CD14-positive monocyte (primary cell): ENCODE data around the gene OR8K3. TPM values are rescaled to one million over a fixed set of nuclear protein-coding genes. Genes with fewer than 3 reads are reported as not detected.

Source experiments
- DNase-seq, 3 donors: peaks; one replicate each; pipeline ENCODE4 v3.0.0-alpha.2; 2011 to 2022
- H2AFZ ChIP-seq: 2 replicates; pipeline ENCODE4 v1.6.0; 2012; ENCODE audit warnings: mild to moderate bottlenecking, low read depth, low read length, inconsistent platforms; ENCODE audit not compliant: insufficient read depth, poor library complexity, severe bottlenecking
- H3K27ac ChIP-seq, 2 donors: 1 replicate in 1 of 2; 2 replicates in 1 of 2; pipeline ENCODE4 v1.5.1; 2012 to 2013; ENCODE audit warnings: low read length in 2 of 2, control low read depth in 1 of 2, inconsistent platforms in 1 of 2, low read depth in 1 of 2, mild to moderate bottlenecking in 1 of 2
- H3K27me3 ChIP-seq, 2 donors: one replicate each; pipeline versions ENCODE4 v1.6.0 to v1.6.1; 2011 to 2013; ENCODE audit warnings: low read length in 2 of 2; ENCODE audit not compliant: control insufficient read depth in 2 of 2, insufficient read depth in 2 of 2
- H3K36me3 ChIP-seq, 2 donors: replicated peaks in 1 of 2; 1 replicate in 1 of 2; 2 replicates in 1 of 2; pipeline versions ENCODE4 v1.5.1 to v1.6.1; 2012 to 2013; ENCODE audit warnings: low read length in 2 of 2, control low read depth in 1 of 2, inconsistent platforms in 1 of 2, mild to moderate bottlenecking in 1 of 2; ENCODE audit not compliant: insufficient read depth in 2 of 2, control insufficient read depth in 1 of 2
- H3K4me1 ChIP-seq, 2 donors: 1 replicate in 1 of 2; 2 replicates in 1 of 2; pipeline versions ENCODE4 v1.5.1 to v1.6.1; 2012 to 2013; ENCODE audit warnings: low read length in 2 of 2, control low read depth in 1 of 2, inconsistent platforms in 1 of 2, mild to moderate bottlenecking in 1 of 2, moderate library complexity in 1 of 2; ENCODE audit not compliant: insufficient read depth in 2 of 2, control insufficient read depth in 1 of 2
- H3K4me2 ChIP-seq: replicated peaks from 2 replicates; pipeline ENCODE3; 2012; ENCODE audit warnings: low read length, moderate library complexity, mild to moderate bottlenecking; ENCODE audit not compliant: poor library complexity, severe bottlenecking; ENCODE audit errors: extremely low read depth
- H3K4me3 ChIP-seq, 3 experiments: fragments of 200-600 bp in 1 of 3; sonication (generic) in 1 of 3; replicated peaks in 1 of 3; 1 replicate in 2 of 3; 2 replicates in 1 of 3; pipeline ENCODE4 v1.5.1; 2011 to 2013; ENCODE audit warnings: low read length in 3 of 3, mild to moderate bottlenecking in 3 of 3, control low read depth in 2 of 3, low read depth in 2 of 3, inconsistent platforms in 1 of 3, moderate library complexity in 1 of 3
- H3K79me2 ChIP-seq: 2 replicates; pipeline ENCODE4 v1.6.0; 2012; ENCODE audit warnings: mild to moderate bottlenecking, control low read depth, inconsistent platforms, low read length, moderate library complexity; ENCODE audit not compliant: insufficient read depth
- H3K9ac ChIP-seq: 2 replicates; pipeline ENCODE4 v1.6.0; 2017; ENCODE audit warnings: low read length, mild to moderate bottlenecking; ENCODE audit not compliant: insufficient read depth, poor library complexity, severe bottlenecking
- H3K9me3 ChIP-seq, 2 donors: replicated peaks in 1 of 2; 1 replicate in 1 of 2; 2 replicates in 1 of 2; pipeline versions ENCODE4 v1.5.1 to v1.6.1; 2012 to 2013; ENCODE audit warnings: low read length in 2 of 2, control low read depth in 1 of 2; ENCODE audit not compliant: control insufficient read depth in 1 of 2, insufficient read depth in 1 of 2
- H4K20me1 ChIP-seq: 2 replicates; pipeline ENCODE4 v1.6.0; 2012; ENCODE audit warnings: mild to moderate bottlenecking, low read length, control low read depth, moderate library complexity; ENCODE audit not compliant: insufficient read depth
- H3K27ac Mint-ChIP-seq, 7 donors: one replicate each; pipeline ENCODE4 v1.8.0; 2020; ENCODE audit warnings: mild to moderate bottlenecking in 7 of 7, mixed read lengths in 7 of 7, moderate library complexity in 6 of 7, inconsistent platforms in 2 of 7
- H3K27me3 Mint-ChIP-seq, 3 donors: one replicate each; pipeline ENCODE4 v1.8.0; 2021 to 2022; ENCODE audit warnings: low read depth in 3 of 3, mild to moderate bottlenecking in 3 of 3, mixed read lengths in 3 of 3, moderate library complexity in 3 of 3, inconsistent platforms in 1 of 3
- H3K36me3 Mint-ChIP-seq, 2 donors: one replicate each; pipeline ENCODE4 v1.8.0; 2020; ENCODE audit warnings: mixed read lengths in 2 of 2, inconsistent platforms in 1 of 2, mild to moderate bottlenecking in 1 of 2
- H3K4me1 Mint-ChIP-seq: one replicate; pipeline ENCODE4 v1.8.0; 2020; ENCODE audit warnings: mild to moderate bottlenecking, mixed read lengths
- H3K4me3 Mint-ChIP-seq, 2 donors: one replicate each; pipeline ENCODE4 v1.8.0; 2020; ENCODE audit warnings: mild to moderate bottlenecking in 2 of 2, mixed read lengths in 2 of 2, moderate library complexity in 1 of 2
- H3K9me3 Mint-ChIP-seq, 7 donors: one replicate each; pipeline ENCODE4 v1.8.0; 2020 to 2022; ENCODE audit warnings: mixed read lengths in 7 of 7, mild to moderate bottlenecking in 6 of 7, moderate library complexity in 6 of 7, inconsistent platforms in 2 of 7
- WGBS: methylation state at CpG from one replicate; pipeline ENCODE4 v1.1.5; 2013; ENCODE audit warnings: missing lambda C conversion rate; ENCODE audit not compliant: insufficient coverage; 5-methylcytosine and 5-hydroxymethylcytosine counted together
- intact Hi-C, 2 donors: fragments of 100-400 bp; cut with micrococcal nuclease; formaldehyde crosslinking; loops; one replicate each; pipeline versions ENCODE4 v1.15.0 to v1.15.1; 2023
- polyA plus RNA-seq, 3 donors: library from polyadenylated mRNA; depleted of rRNA in 1 of 3; unstranded in 2 of 3; stranded (reverse) in 1 of 3; fragments of 300-500 nt in 2 of 3; fragments of >200 nt in 1 of 3; fragmentation: Illumina TruSeq in 2 of 3; gene quantifications; 1 replicate in 2 of 3; 2 replicates in 1 of 3; pipeline ENCODE4 v1.2.3, GENCODE V29; 2012 to 2021
- TF ChIP-seq, protein P1 (sequence below): fragments of 200-600 bp; IDR thresholded peaks from one replicate; pipeline ENCODE4 v1.8.0; 2022; ENCODE audit warnings: antibody characterized with exemption, mild to moderate bottlenecking

Gene OR8K3
- polyA plus RNA-seq, 3 donors: not detected

DNA sequence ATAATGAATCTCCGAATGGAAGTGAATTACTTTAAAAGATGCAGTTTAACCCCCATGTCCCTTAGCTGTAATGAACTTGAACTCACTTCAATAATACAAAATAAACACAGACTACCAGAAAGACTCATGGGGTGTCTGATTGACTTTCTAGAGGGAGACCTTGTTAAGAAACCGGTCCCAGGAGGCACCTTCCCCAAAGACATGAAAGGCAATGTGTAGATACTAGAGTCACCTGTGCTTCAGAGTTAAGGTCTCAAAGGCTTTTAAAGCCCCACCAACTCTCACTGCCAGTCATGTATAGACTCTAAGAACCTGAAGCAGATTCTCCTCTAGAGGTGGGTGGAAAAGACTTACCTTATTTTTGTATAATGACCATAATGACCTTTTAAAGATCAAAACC, 39.0 kb downstream of the OR8K3 start, which contains the start of gene OR8J1:
Gene OR8J1, plus strand, starts transcription at position 301 of the 400 bp plus-strand sequence. CDS start 5,956 bp downstream, outside the sequence.
- H3K36me3 Mint-ChIP-seq: no peaks in the 10 kb centered on the region
- intact Hi-C loops: no loop called here
- Histone ChIP-seq H3K4me3 (no peak within 1 kb of the TSS), H3K4me2 (no peak within 1 kb of the TSS), H3K27me3 (no peaks in the 10 kb centered on the region), H3K9ac (no peak within 1 kb of the TSS), H3K36me3 (no peaks in the 10 kb centered on the region), H3K27ac (no peak within 1 kb of the TSS), H3K9me3 (peaks cover 4% of the 10 kb centered on the region in 2 donors), H3K4me1 (no peaks in the 10 kb centered on the region), H2AFZ (no peak within 1 kb of the TSS), H4K20me1 (no peaks in the 10 kb centered on the region), H3K79me2 (no peaks in the 10 kb centered on the region)
- TF ChIP-seq, protein P1, sequence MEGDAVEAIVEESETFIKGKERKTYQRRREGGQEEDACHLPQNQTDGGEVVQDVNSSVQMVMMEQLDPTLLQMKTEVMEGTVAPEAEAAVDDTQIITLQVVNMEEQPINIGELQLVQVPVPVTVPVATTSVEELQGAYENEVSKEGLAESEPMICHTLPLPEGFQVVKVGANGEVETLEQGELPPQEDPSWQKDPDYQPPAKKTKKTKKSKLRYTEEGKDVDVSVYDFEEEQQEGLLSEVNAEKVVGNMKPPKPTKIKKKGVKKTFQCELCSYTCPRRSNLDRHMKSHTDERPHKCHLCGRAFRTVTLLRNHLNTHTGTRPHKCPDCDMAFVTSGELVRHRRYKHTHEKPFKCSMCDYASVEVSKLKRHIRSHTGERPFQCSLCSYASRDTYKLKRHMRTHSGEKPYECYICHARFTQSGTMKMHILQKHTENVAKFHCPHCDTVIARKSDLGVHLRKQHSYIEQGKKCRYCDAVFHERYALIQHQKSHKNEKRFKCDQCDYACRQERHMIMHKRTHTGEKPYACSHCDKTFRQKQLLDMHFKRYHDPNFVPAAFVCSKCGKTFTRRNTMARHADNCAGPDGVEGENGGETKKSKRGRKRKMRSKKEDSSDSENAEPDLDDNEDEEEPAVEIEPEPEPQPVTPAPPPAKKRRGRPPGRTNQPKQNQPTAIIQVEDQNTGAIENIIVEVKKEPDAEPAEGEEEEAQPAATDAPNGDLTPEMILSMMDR: no peak
- H3K4me1 Mint-ChIP-seq: no peaks in the 10 kb centered on the region
- no CpG with 5 or more reads among the region's 2 CpGs for WGBS
- H3K4me3 Mint-ChIP-seq: no peak within 1 kb of the TSS
- no peaks in the 10 kb centered on the region for H3K27me3 Mint-ChIP-seq
- DNase-seq: no peak
- H3K27ac Mint-ChIP-seq: no peak within 1 kb of the TSS
- H3K9me3 Mint-ChIP-seq: peaks cover 0 to 5% (median 1%) of the 10 kb centered on the region in 7 donors

Other genes starting within 250 kb of the OR8K3 start
- gene OR8I2, start 221.8 kb upstream of the OR8K3 start, polyA plus RNA-seq: not detected
- gene OR8H2, start 211.5 kb upstream of the OR8K3 start, polyA plus RNA-seq: not detected
- not detected for gene OR8H3, start 192.8 kb upstream of the OR8K3 start, polyA plus RNA-seq
- gene OR8J3, start 174.9 kb upstream of the OR8K3 start, polyA plus RNA-seq: not detected
- gene OR8K5, start 154.8 kb upstream of the OR8K3 start, polyA plus RNA-seq: not detected
- not detected for gene OR5J2, start 138.5 kb upstream of the OR8K3 start, polyA plus RNA-seq
- not detected for gene OR5T2, start 80.9 kb upstream of the OR8K3 start, polyA plus RNA-seq
- not detected for gene OR5T3, start 62.9 kb upstream of the OR8K3 start, polyA plus RNA-seq
- not detected for gene OR5T1, start 41.0 kb upstream of the OR8K3 start, polyA plus RNA-seq
- not detected for gene OR8H1, start 22.9 kb upstream of the OR8K3 start, polyA plus RNA-seq
- not detected for gene OR8K1, start 30.9 kb downstream of the OR8K3 start, polyA plus RNA-seq
- not detected for gene OR8J1, start 39.1 kb downstream of the OR8K3 start, polyA plus RNA-seq
- not detected for gene OR8U1, start 60.5 kb downstream of the OR8K3 start, polyA plus RNA-seq
- not detected for gene OR5AL1, start 97.6 kb downstream of the OR8K3 start, polyA plus RNA-seq
- gene OR5M3, start 158.2 kb downstream of the OR8K3 start, polyA plus RNA-seq: not detected
- gene OR5M8, start 176.2 kb downstream of the OR8K3 start, polyA plus RNA-seq: not detected
- not detected for gene OR5M11, start 228.1 kb downstream of the OR8K3 start, polyA plus RNA-seq